Measurements from ENCODE around the gene STAB1. TPM values are rescaled to one million over a fixed set of nuclear protein-coding genes. Genes with fewer than 3 reads are reported as not detected.

STAB1 gene
- total and polyA plus RNA-seq, 2 of the 13 experiments (the other 11 are each of a cell fraction or from before 2014, with no cell fraction given) = 0.09 to 0.34 TPM

GRCh38 chr3:52446631-52447511 lies 48.3 kb upstream of the STAB1 start (continued):
- TF ChIP-seq HNF1B (CRISPR knock-in tag; IDR thresholded peaks at IDR 0.05) (peak; percentile 71), NFYC (CRISPR knock-in tag; IDR thresholded peaks at IDR 0.05) (no peak), KMT2B (CRISPR knock-in tag; IDR thresholded peaks at IDR 0.05) (peak; percentile 24; the same call in 1 of the 2 replicates), ZNF251 (CRISPR knock-in tag; IDR thresholded peaks at IDR 0.05) (no peak), ZKSCAN8 (CRISPR knock-in tag; IDR thresholded peaks at IDR 0.05; ENCODE audit: borderline replicate concordance) (0 out of 2 replicates have a peak, but pooled peaks have one; percentile 32), FOXP1 (IDR thresholded peaks at IDR 0.05) (no peak), FOXP1 (CRISPR knock-in tag; IDR thresholded peaks at IDR 0.05) (0 out of 2 replicates have a peak, but pooled peaks have one; percentile 9), ZBTB4 (CRISPR knock-in tag; IDR thresholded peaks at IDR 0.05; ENCODE audit: borderline replicate concordance) (0 out of 2 replicates have a peak, but pooled peaks have one; percentile 23), ZFP41 (CRISPR knock-in tag; IDR thresholded peaks at IDR 0.05; ENCODE audit: borderline replicate concordance) (no peak), KDM5B (CRISPR knock-in tag; IDR thresholded peaks at IDR 0.05; ENCODE audit: borderline replicate concordance) (peak; percentile 23; the same call in 1 of the 2 replicates), SETDB1 (CRISPR knock-in tag; IDR thresholded peaks at IDR 0.05; ENCODE audit: borderline replicate concordance) (no peak), ZNF18 (CRISPR knock-in tag; IDR thresholded peaks at IDR 0.05; ENCODE audit: insufficient replicate concordance) (peak; percentile 68), ZBTB34 (CRISPR knock-in tag; IDR thresholded peaks at IDR 0.05) (0 out of 2 replicates have a peak, but pooled peaks have one; percentile 29), SALL1 (CRISPR knock-in tag; IDR thresholded peaks at IDR 0.05) (peak; percentile 45; the same call in 1 of the 2 replicates), MAFK (conservative IDR thresholded peaks at IDR 0.05 in 1 of 2, IDR thresholded peaks at IDR 0.05 in 1 of 2; ENCODE audit: low read length in 2 of 2) (peak; percentile 20 to 28; a peak in 2 of 4 replicates), KLF6 (CRISPR knock-in tag; IDR thresholded peaks at IDR 0.05) (0 out of 2 replicates have a peak, but pooled peaks have one; percentile 26), KLF16 (CRISPR knock-in tag; IDR thresholded peaks at IDR 0.05) (0 out of 4 replicates have a peak, but pooled peaks of 1 of the 2 experiments have one; percentile 42), BORCS8-MEF2B (CRISPR knock-in tag; IDR thresholded peaks at IDR 0.05) (peak; percentile 51; the same call in 1 of the 2 replicates), IRF2 (CRISPR knock-in tag; IDR thresholded peaks at IDR 0.05) (0 out of 2 replicates have a peak, but pooled peaks have one; percentile 30)

All from HepG2 (cell line).